ENCODE results near the gene DHRS3.

The DHRS3 gene

DNA sequence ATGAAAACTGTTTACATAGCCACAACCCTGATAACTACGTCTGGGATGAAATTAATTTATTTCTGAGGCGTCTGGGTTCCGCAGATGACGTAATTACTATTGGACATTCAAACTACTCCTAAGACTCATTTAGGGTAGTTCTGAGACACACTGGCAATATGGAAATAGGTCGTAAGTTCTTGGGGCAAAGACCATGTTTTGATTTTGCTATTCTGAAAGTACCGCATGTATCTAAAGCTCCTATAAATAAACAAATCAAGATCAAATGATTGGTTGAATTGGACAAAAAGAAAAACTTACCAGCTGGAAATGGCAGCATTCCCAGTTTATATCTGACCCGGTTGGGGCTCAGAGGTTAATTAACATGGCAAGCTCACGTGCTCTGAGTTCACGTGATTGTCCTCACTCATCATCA is 74.3 kb downstream of the DHRS3 start:
- Histone ChIP-seq H3K18ac (ENCODE audit: low read length) (no peak overlapping the region), H2BK12ac (ENCODE audit: low read length) (no peak overlapping the region), H2AFZ (ENCODE audit: low read length) (no peak overlapping the region), H4K91ac (ENCODE audit: low read depth, low read length, poor library complexity) (no peak overlapping the region), H3K9me3 (replicated peaks in 1 of 2; ENCODE audit: control insufficient read depth in 2 of 2, insufficient read depth in 1 of 2, low read depth in 1 of 2, low read length in 2 of 2) (no peaks in the 10 kb centered on the region), H3K36me3 (replicated peaks in 1 of 2; ENCODE audit: control insufficient read depth in 2 of 2, insufficient read depth in 2 of 2, low read length in 2 of 2) (no peaks in the 10 kb centered on the region), H2BK15ac (ENCODE audit: low read length) (no peak overlapping the region), H3K27me3 (ENCODE audit: control insufficient read depth in 3 of 3, insufficient read depth in 3 of 3, low read depth in 1 of 3, low read length in 3 of 3) (no peaks in the 10 kb centered on the region), H3K27ac (replicated peaks; ENCODE audit: low read length) (no peak overlapping the region), H3K9ac (ENCODE audit: low read depth, low read length, poor library complexity) (no peak overlapping the region), H3K4me1 (ENCODE audit: control insufficient read depth in 2 of 2, insufficient read depth in 1 of 2, low read depth in 1 of 2, low read length in 2 of 2) (peaks cover 15 to 27% of the 10 kb centered on the region in 2 donors), H4K8ac (ENCODE audit: low read depth, low read length) (no peak overlapping the region), H3K23ac (ENCODE audit: low read depth, low read length, poor library complexity) (no peak overlapping the region), H3K4me2 (ENCODE audit: insufficient read depth, low read length, poor library complexity, severe bottlenecking) (no peak overlapping the region), H3K79me1 (ENCODE audit: low read depth, low read length) (no peaks in the 10 kb centered on the region), H3K4me3 (ENCODE audit: low read length in 2 of 2) (no peak overlapping the region), H3K4ac (ENCODE audit: low read length) (no peak overlapping the region), H3K14ac (ENCODE audit: low read length) (no peak overlapping the region), H2BK5ac (ENCODE audit: low read length) (no peak overlapping the region), H2BK120ac (ENCODE audit: low read depth, low read length) (no peak overlapping the region), H2AK5ac (ENCODE audit: low read depth, low read length) (no peak overlapping the region)
- no CpG with 5 or more reads among the region's 9 CpGs for WGBS, 2 donors (ENCODE audit: extremely low coverage in 2 of 2, insufficient read length in 2 of 2, insufficient replicate concordance in 1 of 2)
- DNase-seq (ENCODE audit: low spot score), result no peak

DNA sequence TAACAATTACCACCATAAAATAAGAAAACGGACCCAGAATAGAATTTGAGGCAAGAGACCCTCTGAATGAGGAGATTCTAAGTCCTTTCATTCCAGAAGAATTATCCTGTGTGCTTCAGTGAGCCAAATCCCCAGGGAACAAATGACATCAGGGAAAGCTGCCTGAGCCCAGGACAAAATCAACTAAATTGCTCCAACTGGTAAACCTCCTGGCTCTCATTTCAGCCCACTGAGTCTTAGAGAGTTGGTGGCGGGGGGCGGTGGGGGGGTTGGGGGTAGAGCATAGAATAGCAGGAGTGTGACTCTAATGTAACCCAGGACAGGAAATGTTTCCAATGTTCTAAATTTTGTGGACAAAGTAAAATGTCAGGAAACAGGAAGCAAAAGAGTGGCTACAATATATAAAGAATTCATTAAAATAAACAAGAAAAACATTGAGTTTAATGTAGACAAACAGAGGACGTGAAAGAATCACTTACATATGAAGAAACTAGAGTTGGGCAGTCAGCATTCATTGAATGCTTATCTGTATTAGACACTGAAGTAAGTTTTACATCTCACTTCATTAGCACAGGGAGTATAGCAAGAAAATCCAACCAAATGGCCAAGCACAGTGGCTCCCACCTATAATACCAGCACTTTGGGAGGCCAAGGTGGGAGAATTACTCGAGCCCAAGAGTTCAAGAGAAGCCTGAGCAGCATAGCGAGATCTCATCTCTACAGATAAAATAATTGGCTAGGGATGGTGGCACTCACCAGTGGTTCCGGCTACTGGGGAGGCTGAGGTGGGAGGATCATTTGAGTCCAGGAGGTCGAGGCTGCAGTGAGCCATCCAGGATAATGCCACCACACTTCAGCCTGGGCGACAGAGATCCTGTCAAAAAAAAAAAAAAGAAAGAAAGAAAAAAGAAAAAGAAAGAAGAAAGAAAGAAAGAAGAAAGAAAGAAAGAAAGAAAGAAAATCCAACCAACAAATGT is 75.1 kb downstream of the DHRS3 start:
- no CpG with 5 or more reads among the region's 9 CpGs for WGBS, 2 donors (ENCODE audit: extremely low coverage in 2 of 2, insufficient read length in 2 of 2, insufficient replicate concordance in 1 of 2)
- H4K91ac ChIP-seq (ENCODE audit: low read depth, low read length, poor library complexity), result no peak overlapping the region
- H3K4me3 ChIP-seq (ENCODE audit: low read length in 2 of 2), result no peak overlapping the region
- H2AK5ac ChIP-seq (ENCODE audit: low read depth, low read length), result no peak overlapping the region
- no peak overlapping the region for H3K4me2 ChIP-seq (ENCODE audit: insufficient read depth, low read length, poor library complexity, severe bottlenecking)
- H3K27ac ChIP-seq (replicated peaks; ENCODE audit: low read length), result peak overlapping the region; percentile 34
- H3K23ac ChIP-seq (ENCODE audit: low read depth, low read length, poor library complexity), result no peak overlapping the region
- no peak overlapping the region for H3K9ac ChIP-seq (ENCODE audit: low read depth, low read length, poor library complexity)
- no peaks in the 10 kb centered on the region for H3K79me1 ChIP-seq (ENCODE audit: low read depth, low read length)
- no peak overlapping the region for H2BK120ac ChIP-seq (ENCODE audit: low read depth, low read length)
- DNase-seq (ENCODE audit: low spot score), result peak; percentile 39
- H3K4ac ChIP-seq (ENCODE audit: low read length), result no peak overlapping the region
- no peak overlapping the region for H2BK12ac ChIP-seq (ENCODE audit: low read length)
- no peak overlapping the region for H3K14ac ChIP-seq (ENCODE audit: low read length)
- no peak overlapping the region for H2BK15ac ChIP-seq (ENCODE audit: low read length)
- H3K27me3 ChIP-seq (ENCODE audit: control insufficient read depth in 3 of 3, insufficient read depth in 3 of 3, low read depth in 1 of 3, low read length in 3 of 3), result peaks cover 0 to under 1% (median 0%) of the 10 kb centered on the region in 3 experiments
- H3K18ac ChIP-seq (ENCODE audit: low read length), result no peak overlapping the region
- peaks cover 18 to 28% of the 10 kb centered on the region in 2 donors for H3K4me1 ChIP-seq (ENCODE audit: control insufficient read depth in 2 of 2, insufficient read depth in 1 of 2, low read depth in 1 of 2, low read length in 2 of 2)
- H3K36me3 ChIP-seq (replicated peaks in 1 of 2; ENCODE audit: control insufficient read depth in 2 of 2, insufficient read depth in 2 of 2, low read length in 2 of 2), result no peaks in the 10 kb centered on the region
- no peak overlapping the region for H4K8ac ChIP-seq (ENCODE audit: low read depth, low read length)
- H3K9me3 ChIP-seq (replicated peaks in 1 of 2; ENCODE audit: control insufficient read depth in 2 of 2, insufficient read depth in 1 of 2, low read depth in 1 of 2, low read length in 2 of 2), result no peaks in the 10 kb centered on the region
- H2AFZ ChIP-seq (ENCODE audit: low read length), result no peak overlapping the region
- no peak overlapping the region for H2BK5ac ChIP-seq (ENCODE audit: low read length)

DNA sequence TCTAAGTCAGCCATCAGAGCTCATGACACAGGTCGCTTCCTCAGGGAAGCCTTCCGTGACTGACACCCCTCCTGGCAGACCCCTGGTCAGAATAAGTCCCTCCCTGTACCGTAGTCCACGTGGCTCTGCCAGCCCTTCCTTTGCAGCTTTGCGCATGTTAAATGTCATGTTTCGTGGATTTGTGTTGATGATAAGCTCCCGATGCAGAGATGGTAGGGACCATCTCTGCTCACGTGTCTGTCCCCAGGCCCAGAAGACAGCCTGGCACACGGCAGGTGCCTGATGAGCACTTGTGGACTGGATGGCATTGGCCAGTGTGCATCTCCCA is 75.9 kb downstream of the DHRS3 start:
- no peak overlapping the region for H3K14ac ChIP-seq (ENCODE audit: low read length)
- no peaks in the 10 kb centered on the region for H3K9me3 ChIP-seq (replicated peaks in 1 of 2; ENCODE audit: control insufficient read depth in 2 of 2, insufficient read depth in 1 of 2, low read depth in 1 of 2, low read length in 2 of 2)
- no peak overlapping the region for H3K4ac ChIP-seq (ENCODE audit: low read length)
- no peaks in the 10 kb centered on the region for H3K79me1 ChIP-seq (ENCODE audit: low read depth, low read length)
- H4K91ac ChIP-seq (ENCODE audit: low read depth, low read length, poor library complexity), result no peak overlapping the region
- H2AK5ac ChIP-seq (ENCODE audit: low read depth, low read length), result peak overlapping the region; percentile 36
- no peak overlapping the region for H4K8ac ChIP-seq (ENCODE audit: low read depth, low read length)
- H2AFZ ChIP-seq (ENCODE audit: low read length), result no peak overlapping the region
- H3K36me3 ChIP-seq (replicated peaks in 1 of 2; ENCODE audit: control insufficient read depth in 2 of 2, insufficient read depth in 2 of 2, low read length in 2 of 2), result no peaks in the 10 kb centered on the region
- no peak overlapping the region for H3K23ac ChIP-seq (ENCODE audit: low read depth, low read length, poor library complexity)
- peaks cover 0 to 7% (median 0%) of the 10 kb centered on the region in 3 experiments for H3K27me3 ChIP-seq (ENCODE audit: control insufficient read depth in 3 of 3, insufficient read depth in 3 of 3, low read depth in 1 of 3, low read length in 3 of 3)
- H3K27ac ChIP-seq (replicated peaks; ENCODE audit: low read length), result peak overlapping the region; percentile 34
- peak overlapping the region; percentile 95 for H3K18ac ChIP-seq (ENCODE audit: low read length)
- peak overlapping the region; percentile 62 for H2BK5ac ChIP-seq (ENCODE audit: low read length)
- peak overlapping the region; percentile 74 for H2BK15ac ChIP-seq (ENCODE audit: low read length)
- no CpG with 5 or more reads among the region's 9 CpGs for WGBS, 2 donors (ENCODE audit: extremely low coverage in 2 of 2, insufficient read length in 2 of 2, insufficient replicate concordance in 1 of 2)
- no peak overlapping the region for H3K9ac ChIP-seq (ENCODE audit: low read depth, low read length, poor library complexity)
- peaks cover 18 to 28% of the 10 kb centered on the region in 2 donors for H3K4me1 ChIP-seq (ENCODE audit: control insufficient read depth in 2 of 2, insufficient read depth in 1 of 2, low read depth in 1 of 2, low read length in 2 of 2)
- DNase-seq (ENCODE audit: low spot score), result no peak
- H2BK120ac ChIP-seq (ENCODE audit: low read depth, low read length), result peak overlapping the region; percentile 38
- H3K4me3 ChIP-seq (ENCODE audit: low read length in 2 of 2), result no peak overlapping the region
- no peak overlapping the region for H3K4me2 ChIP-seq (ENCODE audit: insufficient read depth, low read length, poor library complexity, severe bottlenecking)
- H2BK12ac ChIP-seq (ENCODE audit: low read length), result peak overlapping the region; percentile 91

Data from neuronal stem cell (in vitro differentiated cells).